HepG2 (cell line): ENCODE data around the gene GHR. TPM values are rescaled to one million over a fixed set of nuclear protein-coding genes. Genes with fewer than 3 reads are reported as not detected.

Source experiments
- ATAC-seq: fragments of 200-7000 bp; cut with Tn5 transposase; 3 replicates; pipeline ENCODE4 v1.9.1; 2020; ENCODE audit warnings: mild to moderate bottlenecking, moderate library complexity
- BruUV-seq: library from RNA; stranded (reverse); fragments of 400-500 nt; replicated peaks from 2 replicates; lab custom pipeline; 2021; lab: Mats Ljungman, UMichigan
- CTCF ChIA-PET: fragments of 300-600 bp; formaldehyde crosslinking; extraction: SDS; loops from one replicate; lab custom pipeline; 2021; ENCODE audit warnings: low total read pairs, inconsistent platforms, low intra/inter-chr PET ratio; lab: Yijun Ruan, JAX
- POLR2A ChIA-PET: fragments of 350-600 bp; sonication (Branson Sonifier 250); formaldehyde crosslinking; loops from one replicate; lab custom pipeline; 2020; ENCODE audit warnings: antibody characterized with exemption, inconsistent platforms; lab: Yijun Ruan, JAX
- DNase-seq: peaks from one replicate; pipeline ENCODE4 v3.0.0-alpha.2; 2015; ENCODE audit warnings: low spot score
- FAIRE-seq: peaks from 3 replicates; lab custom pipeline; 2011; peaks lifted over from hg19 to GRCh38; lab: Jason Lieb, UNC
- H2AFZ ChIP-seq: one replicate; pipeline ENCODE4 v1.6.1; 2011; ENCODE audit warnings: low read length, inconsistent platforms
- H3K27ac ChIP-seq: fragments of 300-600 bp; 3 replicates; pipeline ENCODE4 v1.8.0; 2011; ENCODE audit warnings: mixed run types, mild to moderate bottlenecking, mixed read lengths, low read length, inconsistent platforms; ENCODE audit not compliant: insufficient read depth; ENCODE audit errors: extremely low read length
- H3K27me3 ChIP-seq, 2 experiments: fragments of 200-600 bp in 1 of 2; 2 replicates in 1 of 2; 3 replicates in 1 of 2; pipeline versions ENCODE4 v1.6.0 to v1.8.0; 2011; ENCODE audit warnings: low read length in 2 of 2, mild to moderate bottlenecking in 2 of 2, moderate library complexity in 2 of 2, inconsistent platforms in 1 of 2; ENCODE audit not compliant: insufficient read depth in 2 of 2, control insufficient read depth in 1 of 2
- H3K36me3 ChIP-seq, 2 experiments: fragments of 200-600 bp in 1 of 2; replicated peaks in 1 of 2; 2 replicates in 1 of 2; 3 replicates in 1 of 2; pipeline versions ENCODE4 v1.5.1 to v1.8.0; 2011; ENCODE audit warnings: low read length in 2 of 2, inconsistent platforms in 1 of 2; ENCODE audit not compliant: insufficient read depth in 2 of 2, control insufficient read depth in 1 of 2
- H3K4me1 ChIP-seq: 2 replicates; pipeline ENCODE4 v1.5.1; 2012; ENCODE audit warnings: low read length, inconsistent platforms; ENCODE audit not compliant: insufficient read depth
- H3K4me2 ChIP-seq: 2 replicates; pipeline ENCODE4 v1.6.0; 2011; ENCODE audit warnings: low read depth, low read length, inconsistent platforms
- H3K4me3 ChIP-seq, 3 experiments: fragments of 200-600 bp in 1 of 3; sonication (generic), shearing (Covaris generic) in 1 of 3; replicated peaks in 1 of 3; 2 replicates each; pipeline ENCODE4 v1.5.1; 2011 to 2016; ENCODE audit warnings: low read length in 3 of 3, inconsistent platforms in 2 of 3, low read depth in 2 of 3, mild to moderate bottlenecking in 2 of 3, control low read depth in 1 of 3, mixed read lengths in 1 of 3; ENCODE audit not compliant: insufficient read depth in 1 of 3
- H3K79me2 ChIP-seq: one replicate; pipeline ENCODE4 v1.6.1; 2011; ENCODE audit warnings: low read length, inconsistent platforms; ENCODE audit not compliant: insufficient read depth
- H3K9ac ChIP-seq: 2 replicates; pipeline ENCODE4 v1.6.0; 2011; ENCODE audit warnings: mild to moderate bottlenecking, low read depth, low read length, inconsistent platforms; ENCODE audit not compliant: insufficient read depth
- H3K9me3 ChIP-seq: 2 replicates; pipeline ENCODE4 v1.5.1; 2012; ENCODE audit warnings: mild to moderate bottlenecking, low read length
- H4K20me1 ChIP-seq: 2 replicates; pipeline ENCODE4 v1.6.0; 2011; ENCODE audit warnings: inconsistent platforms, mild to moderate bottlenecking, low read length, moderate library complexity; ENCODE audit not compliant: insufficient read depth
- BHLHE40 ChIP-seq: IDR thresholded peaks from 2 replicates; pipeline ENCODE4 v1.6.1; 2011; ENCODE audit warnings: low read length, improper control_type of control experiment
- CEBPB ChIP-seq: IDR thresholded peaks from 2 replicates; pipeline ENCODE4 v1.6.1; 2011; ENCODE audit warnings: low read depth, low read length, improper control_type of control experiment, borderline replicate concordance
- ELF1 ChIP-seq: sonication (generic); formaldehyde crosslinking; IDR thresholded peaks from 2 replicates; pipeline ENCODE4 v1.4.0; 2020; ENCODE audit warnings: missing genetic modification reagents
- SALL1 ChIP-seq: sonication (generic); formaldehyde crosslinking; IDR thresholded peaks from 2 replicates; pipeline ENCODE4 v1.8.0; 2022; ENCODE audit warnings: mild to moderate bottlenecking, missing genetic modification reagents
- SKI ChIP-seq: fragments of 450-650 bp; IDR thresholded peaks from one replicate; pipeline ENCODE4 v1.6.1; 2018; ENCODE audit warnings: mild to moderate bottlenecking; ENCODE audit not compliant: partially characterized antibody
- SMAD9 ChIP-seq: sonication (generic); formaldehyde crosslinking; IDR thresholded peaks from 2 replicates; pipeline ENCODE4 v1.5.1; 2020; ENCODE audit warnings: mild to moderate bottlenecking, missing genetic modification reagents
- SSRP1 ChIP-seq: IDR thresholded peaks from 2 replicates; pipeline ENCODE4 v1.6.1; 2016; ENCODE audit warnings: control low read depth
- THAP8 ChIP-seq: sonication (generic); formaldehyde crosslinking; IDR thresholded peaks from 2 replicates; pipeline ENCODE4 v1.5.1; 2020; ENCODE audit warnings: missing genetic modification reagents, mild to moderate bottlenecking, borderline replicate concordance
- THYN1 ChIP-seq: sonication (generic); formaldehyde crosslinking; IDR thresholded peaks from 2 replicates; pipeline ENCODE4 v1.8.1; 2023; ENCODE audit warnings: low read depth, mild to moderate bottlenecking, moderate library complexity, missing genetic modification reagents, borderline replicate concordance
- ZC3H4 ChIP-seq: sonication (generic); formaldehyde crosslinking; IDR thresholded peaks from 2 replicates; pipeline ENCODE4 v1.4.0; 2020; ENCODE audit warnings: missing genetic modification reagents, borderline replicate concordance
- ZFP36 ChIP-seq: fragments of 150-350 bp; IDR thresholded peaks from 2 replicates; pipeline ENCODE4 v1.6.1; 2018; ENCODE audit warnings: borderline replicate concordance, low read length, low read depth; ENCODE audit not compliant: partially characterized antibody
- ZFP41 ChIP-seq: sonication (generic); formaldehyde crosslinking; IDR thresholded peaks from 2 replicates; pipeline ENCODE4 v1.4.0; 2020; ENCODE audit warnings: mild to moderate bottlenecking, missing genetic modification reagents, borderline replicate concordance
- ZNF234 ChIP-seq: sonication (generic); formaldehyde crosslinking; conservative IDR thresholded peaks from 2 replicates; pipeline ENCODE4 v1.5.1; 2020; ENCODE audit warnings: mild to moderate bottlenecking, missing genetic modification reagents
- ZSCAN22 ChIP-seq: sonication (generic); formaldehyde crosslinking; IDR thresholded peaks from 2 replicates; pipeline ENCODE4 v1.4.0; 2020; ENCODE audit warnings: mild to moderate bottlenecking, missing genetic modification reagents
- WGBS: methylation state at CpG from one replicate; pipeline ENCODE4 v1.1.6; 2017; ENCODE audit warnings: low lambda C conversion rate; 5-methylcytosine and 5-hydroxymethylcytosine counted together
- in situ Hi-C: cut with HindIII; loops from 2 replicates; pipeline ENCODE4 v1.10.0; 2017; ENCODE audit warnings: low pct_unique_long_range_greater_than_20kb; ENCODE audit not compliant: extremely low pct_ligation_motif_present
- intact Hi-C: fragments of 100-400 bp; cut with micrococcal nuclease; formaldehyde crosslinking; loops from one replicate; pipeline ENCODE4 v1.10.0; 2022; ENCODE audit not compliant: unreplicated experiment
- polyA plus RNA-seq, 8 experiments: library from polyadenylated mRNA; depleted of rRNA in 3 of 8; stranded (reverse) in 7 of 8; unstranded in 1 of 8; fragments of >200 nt; fragmentation: Illumina TruSeq in 4 of 8; extraction: Trizol in 4 of 8; gene quantifications; 2 replicates each; pipeline versions ENCODE4 v1.2.1 to v1.2.3, GENCODE V29; 2011 to 2016; ENCODE audit warnings: low read depth in 4 of 8, missing spikeins in 1 of 8, mixed read lengths in 1 of 8; ENCODE audit not compliant: insufficient read depth in 1 of 8
- total RNA-seq, 5 experiments: library from RNA; depleted of rRNA; stranded (reverse); fragments of >200 nt; fragmentation: Illumina TruSeq; extraction: Trizol; gene quantifications; 2 replicates each; pipeline ENCODE4 v1.2.3, GENCODE V29; 2016; ENCODE audit warnings: low read depth in 1 of 5
- TF ChIP-seq, protein P1 (sequence below): sonication (generic); formaldehyde crosslinking; IDR thresholded peaks from 2 replicates; pipeline ENCODE4 v1.8.0; 2022; ENCODE audit warnings: mild to moderate bottlenecking, missing genetic modification reagents, moderate library complexity
- TF ChIP-seq, protein P2 (sequence below): sonication (generic); formaldehyde crosslinking; IDR thresholded peaks from 2 replicates; pipeline ENCODE4 v1.5.0; 2020; ENCODE audit warnings: missing genetic modification reagents, mild to moderate bottlenecking, borderline replicate concordance

The GHR gene
- total and polyA plus RNA-seq, 2 of the 13 experiments (the other 11 are each of a cell fraction or from before 2014, with no cell fraction given): 0.07 TPM; not detected in 1

DNA sequence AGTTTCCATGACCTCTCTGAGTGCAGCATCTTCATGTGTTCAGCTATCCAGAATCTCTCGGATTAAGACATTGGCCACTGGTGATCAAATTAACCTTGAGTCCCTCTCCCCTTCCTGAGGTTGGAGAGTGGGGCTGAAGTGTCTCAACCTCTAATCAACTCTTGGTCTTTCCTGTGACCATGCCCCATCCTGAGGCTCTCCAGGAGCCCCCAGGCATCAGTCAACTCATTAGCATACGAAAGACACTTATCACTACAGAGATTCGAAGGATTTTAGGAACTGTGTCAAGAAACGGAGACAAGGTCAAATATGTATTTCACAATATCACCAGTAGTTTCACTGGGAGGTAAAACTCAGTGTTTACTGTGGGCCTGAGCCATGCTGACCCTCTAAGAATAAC, 203.2 kb downstream of the GHR start:
- ChIA-PET POLR2A (no interaction called here), CTCF (no interaction called here)
- Histone ChIP-seq H3K9me3 (no peaks in the 10 kb centered on the region), H3K27ac (no peak overlapping the region), H4K20me1 (no peaks in the 10 kb centered on the region), H3K4me1 (no peaks in the 10 kb centered on the region), H3K36me3 (no peaks in the 10 kb centered on the region), H3K4me2 (no peak overlapping the region), H3K9ac (no peak overlapping the region), H3K79me2 (no peaks in the 10 kb centered on the region), H3K4me3 (no peak overlapping the region), H3K27me3 (no peaks in the 10 kb centered on the region; a peak in 1 of 5 replicates), H2AFZ (no peak overlapping the region)
- TF ChIP-seq SMAD9 (CRISPR knock-in tag) (no peak), CEBPB (0 out of 2 replicates have a peak, but pooled peaks have one; percentile 27)
- no peak for FAIRE-seq
- WGBS: 14% methylated on average over 4 of the region's 4 CpGs
- no TSS peak for BruUV-seq
- in situ Hi-C loops: no loop called here
- no peak for DNase-seq
- intact Hi-C loops: no loop called here
- no peak for ATAC-seq

- no peak for FAIRE-seq
- in situ Hi-C loops (no loop called here), intact Hi-C loops (no loop called here)
- Histone ChIP-seq H3K9me3 (no peaks in the 10 kb centered on the region), H2AFZ (no peak overlapping the region), H3K4me3 (no peak overlapping the region), H3K4me1 (no peaks in the 10 kb centered on the region), H3K79me2 (no peaks in the 10 kb centered on the region), H3K4me2 (no peak overlapping the region), H3K9ac (no peak overlapping the region), H3K36me3 (no peaks in the 10 kb centered on the region), H3K27ac (no peak overlapping the region), H3K27me3 (no peaks in the 10 kb centered on the region; a peak in 1 of 5 replicates), H4K20me1 (no peaks in the 10 kb centered on the region)
- no peak for ATAC-seq
- 0% methylated on average over 1 of the region's 1 CpG for WGBS
- POLR2A ChIA-PET: no interaction called here
- DNase-seq: no peak
- BruUV-seq: no TSS peak
- CTCF ChIA-PET: no interaction called here
- TF ChIP-seq SKI (no peak), ZFP36 (no peak), BHLHE40 (no peak), THYN1 (CRISPR knock-in tag) (no peak), ZNF234 (CRISPR knock-in tag) (no peak), ELF1 (no peak), SALL1 (no peak), ZSCAN22 (no peak), ZC3H4 (CRISPR knock-in tag) (no peak), ZFP41 (CRISPR knock-in tag) (no peak), THAP8 (no peak), SSRP1 (no peak)
- TF ChIP-seq, protein P1, sequence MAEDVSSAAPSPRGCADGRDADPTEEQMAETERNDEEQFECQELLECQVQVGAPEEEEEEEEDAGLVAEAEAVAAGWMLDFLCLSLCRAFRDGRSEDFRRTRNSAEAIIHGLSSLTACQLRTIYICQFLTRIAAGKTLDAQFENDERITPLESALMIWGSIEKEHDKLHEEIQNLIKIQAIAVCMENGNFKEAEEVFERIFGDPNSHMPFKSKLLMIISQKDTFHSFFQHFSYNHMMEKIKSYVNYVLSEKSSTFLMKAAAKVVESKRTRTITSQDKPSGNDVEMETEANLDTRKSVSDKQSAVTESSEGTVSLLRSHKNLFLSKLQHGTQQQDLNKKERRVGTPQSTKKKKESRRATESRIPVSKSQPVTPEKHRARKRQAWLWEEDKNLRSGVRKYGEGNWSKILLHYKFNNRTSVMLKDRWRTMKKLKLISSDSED: no peak
- TF ChIP-seq, protein P2, sequence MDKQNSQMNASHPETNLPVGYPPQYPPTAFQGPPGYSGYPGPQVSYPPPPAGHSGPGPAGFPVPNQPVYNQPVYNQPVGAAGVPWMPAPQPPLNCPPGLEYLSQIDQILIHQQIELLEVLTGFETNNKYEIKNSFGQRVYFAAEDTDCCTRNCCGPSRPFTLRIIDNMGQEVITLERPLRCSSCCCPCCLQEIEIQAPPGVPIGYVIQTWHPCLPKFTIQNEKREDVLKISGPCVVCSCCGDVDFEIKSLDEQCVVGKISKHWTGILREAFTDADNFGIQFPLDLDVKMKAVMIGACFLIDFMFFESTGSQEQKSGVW: no peak
Measured at GRCh38 chr5:42628821-42629220, 205.6 kb downstream of the GHR start.
